GM23248 (cell line): ENCODE data around the gene RASSF5.

Experiments
- EZH2 ChIP-seq: fragments of 200-600 bp; sonication (generic); IDR thresholded peaks from 2 replicates; pipeline ENCODE4 v1.6.1; 2018; ENCODE audit warnings: antibody characterized with exemption, mild to moderate bottlenecking; ENCODE audit not compliant: insufficient read depth, poor library complexity, severe bottlenecking
- EZH2phosphoT487 ChIP-seq: fragments of 200-600 bp; sonication (generic); IDR thresholded peaks from 2 replicates; pipeline ENCODE4 v1.6.1; 2018; ENCODE audit warnings: antibody characterized with exemption, moderate library complexity, mild to moderate bottlenecking, low read depth; ENCODE audit not compliant: insufficient read depth

GRCh38 chr1:206612129-206612876 lies 105.0 kb downstream of the RASSF5 start, which contains the start of gene EIF2D:
- TF ChIP-seq EZH2 (no peak), EZH2phosphoT487 (no peak)
